DOHH2 (cell line): ENCODE data around the gene UGT2B7.

Source experiments
- CTCF ChIP-seq: fragments of 200-600 bp; sonication (generic); IDR thresholded peaks from one replicate; pipeline ENCODE4 v1.5.1; 2014; ENCODE audit warnings: antibody characterized with exemption, mild to moderate bottlenecking, low read depth, low read length; ENCODE audit not compliant: poor library complexity, severe bottlenecking
- EZH2phosphoT487 ChIP-seq: fragments of 200-600 bp; sonication (generic); IDR thresholded peaks from 2 replicates; pipeline ENCODE4 v1.6.1; 2017; ENCODE audit warnings: borderline replicate concordance, mild to moderate bottlenecking, antibody characterized with exemption, low read length, moderate library complexity, mixed read lengths

- TF ChIP-seq EZH2phosphoT487 (no peak), CTCF (no peak)
Observed at GRCh38 chr4:69051576-69051943, 44.7 kb upstream of the UGT2B7 start.
